ENCODE results near the gene TOR1AIP1. TPM values are rescaled to one million over a fixed set of nuclear protein-coding genes. Genes with fewer than 3 reads are reported as not detected.
"Not testable (repeated sequence)": the region's sequence is repeated elsewhere in the genome, so short reads cannot be mapped to it uniquely, and the experiment has no call there.

The TOR1AIP1 gene
- total RNA-seq = 51.5 TPM

DNA sequence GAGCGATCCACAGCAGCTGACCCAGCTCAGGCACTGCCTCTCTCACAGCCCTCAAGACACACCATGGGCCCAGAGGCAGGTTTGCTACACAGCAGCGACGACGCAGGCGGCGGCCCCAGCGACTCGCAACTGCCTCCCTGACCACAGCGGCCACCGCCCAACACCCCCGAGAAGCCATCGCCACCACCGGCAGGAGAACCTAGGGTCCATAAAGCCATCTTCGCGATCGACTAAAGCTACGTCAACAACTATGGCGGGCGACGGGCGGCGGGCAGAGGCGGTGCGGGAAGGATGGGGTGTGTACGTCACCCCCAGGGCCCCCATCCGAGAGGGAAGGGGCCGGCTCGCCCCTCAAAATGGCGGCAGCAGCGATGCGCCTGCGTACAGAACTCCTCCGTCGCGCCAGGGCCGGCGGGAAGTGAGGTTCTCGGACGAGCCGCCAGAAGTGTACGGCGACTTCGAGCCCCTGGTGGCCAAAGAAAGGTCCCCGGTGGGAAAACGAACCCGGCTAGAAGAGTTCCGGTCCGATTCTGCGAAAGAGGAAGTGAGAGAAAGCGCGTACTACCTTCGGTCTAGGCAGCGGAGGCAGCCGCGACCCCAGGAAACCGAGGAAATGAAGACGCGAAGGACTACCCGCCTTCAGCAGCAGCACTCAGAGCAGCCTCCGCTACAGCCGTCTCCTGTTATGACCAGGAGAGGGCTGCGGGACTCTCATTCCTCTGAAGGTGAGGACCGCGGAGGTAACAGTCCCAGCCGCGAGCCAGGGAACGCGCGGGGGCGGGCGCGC lies at the start of gene TOR1AIP1:
TOR1AIP1 (plus strand) TSS at position 33 of the 787 bp plus-strand sequence; CDS start at position 251, 218 bp downstream.
- DNase-seq (ENCODE audit: low spot score) = peak; percentile 98

DNA sequence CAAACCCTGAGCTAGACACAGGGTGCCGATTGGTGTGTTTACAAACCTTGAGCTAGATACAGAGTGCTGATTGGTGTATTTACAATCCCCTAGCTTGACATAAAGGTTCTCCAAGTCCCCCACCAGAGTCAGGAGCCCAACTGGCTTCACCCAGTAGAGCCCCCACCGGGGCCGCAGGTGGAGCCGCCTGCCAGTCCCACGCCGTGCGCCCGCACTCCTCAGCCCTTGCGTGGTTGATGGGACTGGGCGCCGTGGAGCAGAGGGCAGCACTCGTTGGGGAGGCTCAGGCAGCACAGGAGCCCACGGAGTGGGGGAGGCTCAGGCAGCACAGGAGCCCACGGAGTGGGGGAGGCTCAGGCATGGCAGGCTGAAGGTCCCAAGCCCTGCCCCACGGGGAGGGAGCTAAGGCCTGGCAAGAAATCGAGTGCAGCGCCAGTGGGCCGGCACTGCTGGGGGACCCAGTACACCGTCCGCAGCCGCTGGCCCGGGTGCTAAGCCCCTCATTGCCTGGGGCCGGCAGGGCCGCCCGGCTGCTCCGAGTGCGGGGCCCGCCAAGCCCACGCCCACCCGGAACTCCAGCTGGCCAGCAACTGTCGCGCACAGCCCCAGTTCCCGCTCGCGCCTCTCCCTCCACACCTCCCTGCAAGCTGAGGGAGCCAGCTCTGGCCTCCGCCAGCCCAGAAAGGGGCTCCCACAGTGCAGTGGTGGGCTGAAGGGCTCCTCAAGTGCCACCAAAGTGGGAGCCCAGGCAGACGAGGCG lies 45.2 kb upstream of the TOR1AIP1 start:
- DNase-seq (ENCODE audit: low spot score) = not testable (repeated sequence)

DNA sequence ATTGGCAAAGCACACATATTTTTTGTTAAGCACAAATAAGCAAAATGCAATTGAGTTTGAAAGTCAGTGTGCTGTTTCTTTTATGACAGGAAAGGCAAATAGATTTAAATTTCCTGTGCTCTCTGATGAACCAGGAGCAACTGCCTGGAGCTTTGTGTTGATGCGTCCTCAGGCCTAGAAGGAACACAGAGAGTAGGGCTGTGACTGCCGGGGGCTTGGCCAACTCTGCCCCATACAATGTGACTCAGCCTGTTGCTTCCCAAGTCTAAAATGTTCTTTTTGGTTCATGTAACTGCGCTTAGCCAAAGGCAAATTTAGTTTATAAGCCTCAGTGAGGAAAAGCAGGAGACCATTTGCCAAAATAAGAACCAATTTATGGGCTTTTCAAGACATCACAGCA lies 42.0 kb upstream of the TOR1AIP1 start:
- no peak for DNase-seq (ENCODE audit: low spot score)

DNA sequence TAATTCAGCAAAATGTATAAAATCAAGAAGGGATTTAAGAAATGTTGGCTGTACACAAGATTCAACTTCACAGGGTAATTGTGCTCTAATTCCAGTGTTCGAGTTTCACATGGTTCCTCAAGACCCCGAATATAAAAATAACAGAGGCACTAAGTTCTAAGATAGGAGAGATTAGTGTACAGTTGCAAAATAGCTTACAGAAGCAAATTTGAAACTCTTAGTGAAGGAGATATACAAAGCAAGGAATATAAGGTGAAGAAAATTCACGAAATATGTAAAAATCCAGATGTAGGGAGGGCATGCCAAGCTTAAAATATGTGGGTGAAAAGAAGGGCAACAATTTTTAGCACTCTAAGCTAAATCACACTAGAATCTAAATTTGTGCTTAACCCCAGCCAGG lies 33.9 kb upstream of the TOR1AIP1 start:
- no peak for DNase-seq (ENCODE audit: low spot score)

DNA sequence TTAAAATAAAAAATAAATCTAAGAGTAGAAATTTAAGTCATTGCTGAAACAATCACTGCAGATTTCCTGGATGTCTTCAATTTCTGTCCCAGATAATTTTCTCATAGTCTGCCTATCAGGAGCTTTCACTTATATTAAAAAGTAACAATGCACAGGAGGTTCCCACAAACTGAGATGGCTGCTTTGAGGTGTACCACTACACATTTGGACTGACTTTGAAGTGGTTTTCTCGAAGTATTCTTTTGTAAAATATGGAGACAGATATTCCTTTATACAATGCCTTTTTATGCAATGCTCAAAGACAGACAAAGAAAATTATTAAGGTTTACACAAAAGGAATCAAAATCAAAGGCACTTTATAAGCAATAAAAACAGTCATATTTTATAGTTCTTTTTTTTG lies 29.0 kb upstream of the TOR1AIP1 start:
- DNase-seq (ENCODE audit: low spot score) = no peak

DNA sequence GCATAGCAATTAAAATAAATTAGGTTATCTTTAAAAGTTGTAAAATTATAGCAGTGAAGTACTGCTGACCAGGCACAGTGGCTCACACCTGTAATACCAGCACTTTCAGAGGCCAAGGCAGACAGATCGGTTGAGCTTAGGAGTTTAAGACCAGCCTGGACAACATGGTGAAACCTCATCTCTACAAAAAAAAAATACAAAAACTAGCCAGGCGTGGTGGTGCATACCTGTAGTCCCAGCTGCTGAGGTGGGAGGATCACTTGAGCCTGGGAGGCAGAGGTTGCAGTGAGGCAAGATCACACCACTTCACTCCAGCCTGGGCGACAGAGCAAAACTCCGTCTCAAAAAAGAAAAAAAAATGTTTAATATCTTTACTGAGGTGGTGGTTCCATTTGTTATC lies 26.3 kb upstream of the TOR1AIP1 start:
- DNase-seq (ENCODE audit: low spot score) = not testable (repeated sequence)

DNA sequence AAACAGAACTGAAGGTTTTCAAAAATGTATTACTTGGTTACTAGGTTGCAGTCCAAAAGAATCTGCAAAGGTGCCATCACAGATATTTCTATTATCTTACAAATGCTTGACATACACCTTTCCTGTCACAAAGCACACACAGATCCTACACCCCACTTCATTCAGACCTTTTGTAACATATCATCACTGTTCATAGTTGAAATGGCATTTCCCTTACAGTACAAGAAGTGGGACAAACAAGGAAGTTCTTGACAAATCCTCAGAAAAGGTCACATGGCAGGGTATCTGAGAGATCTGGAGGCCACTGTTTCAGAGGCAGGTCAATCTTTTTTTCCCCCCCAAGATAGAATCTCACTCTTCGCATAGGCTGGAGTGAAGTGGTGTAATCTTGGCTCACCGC lies 25.8 kb upstream of the TOR1AIP1 start:
- DNase-seq (ENCODE audit: low spot score) = no peak

DNA sequence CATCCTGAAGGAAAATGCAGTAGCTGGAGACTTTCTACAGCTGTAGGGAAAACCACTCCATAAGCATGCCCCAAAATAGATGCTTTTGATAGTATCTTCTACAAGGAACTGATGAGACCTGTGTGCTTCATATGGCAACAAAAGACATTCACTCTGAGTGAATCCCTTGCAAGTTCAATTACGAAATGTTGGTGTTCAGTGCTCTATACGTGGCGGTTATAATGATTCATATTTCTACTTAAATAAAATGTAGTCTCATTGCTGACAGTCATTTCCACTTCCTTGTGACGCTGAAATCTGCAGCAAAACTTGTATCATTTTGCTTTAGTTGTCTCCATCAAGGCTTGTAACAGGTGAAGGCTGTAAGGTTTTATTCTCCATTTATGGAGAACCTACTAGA lies 25.1 kb upstream of the TOR1AIP1 start:
- DNase-seq (ENCODE audit: low spot score) = no peak

- no peak for DNase-seq (ENCODE audit: low spot score)
Measured at GRCh38 chr1:179860652-179861051, 21.4 kb upstream of the TOR1AIP1 start.

- DNase-seq (ENCODE audit: low spot score) = no peak
Measured at GRCh38 chr1:179865377-179865776, 16.7 kb upstream of the TOR1AIP1 start.

DNA sequence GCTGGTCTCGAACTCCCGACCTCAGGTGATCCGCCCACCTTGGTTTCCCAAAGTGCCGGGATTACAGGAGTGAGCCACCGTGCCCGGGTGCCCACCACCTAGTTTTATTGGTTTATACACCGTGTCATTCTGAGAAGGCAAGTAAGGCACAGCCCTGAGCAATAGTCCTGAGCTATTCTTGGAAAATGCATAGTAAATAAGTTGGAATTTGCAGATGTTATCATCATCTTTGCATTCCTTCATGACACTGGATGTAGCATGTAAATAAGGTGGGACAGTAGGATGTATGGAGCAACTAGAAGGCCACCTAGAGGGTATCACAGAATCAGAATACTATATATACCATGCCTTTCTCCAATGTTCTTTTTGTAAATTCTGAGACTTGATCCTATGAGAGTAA lies 15.5 kb upstream of the TOR1AIP1 start:
- DNase-seq (ENCODE audit: low spot score) = no peak

DNA sequence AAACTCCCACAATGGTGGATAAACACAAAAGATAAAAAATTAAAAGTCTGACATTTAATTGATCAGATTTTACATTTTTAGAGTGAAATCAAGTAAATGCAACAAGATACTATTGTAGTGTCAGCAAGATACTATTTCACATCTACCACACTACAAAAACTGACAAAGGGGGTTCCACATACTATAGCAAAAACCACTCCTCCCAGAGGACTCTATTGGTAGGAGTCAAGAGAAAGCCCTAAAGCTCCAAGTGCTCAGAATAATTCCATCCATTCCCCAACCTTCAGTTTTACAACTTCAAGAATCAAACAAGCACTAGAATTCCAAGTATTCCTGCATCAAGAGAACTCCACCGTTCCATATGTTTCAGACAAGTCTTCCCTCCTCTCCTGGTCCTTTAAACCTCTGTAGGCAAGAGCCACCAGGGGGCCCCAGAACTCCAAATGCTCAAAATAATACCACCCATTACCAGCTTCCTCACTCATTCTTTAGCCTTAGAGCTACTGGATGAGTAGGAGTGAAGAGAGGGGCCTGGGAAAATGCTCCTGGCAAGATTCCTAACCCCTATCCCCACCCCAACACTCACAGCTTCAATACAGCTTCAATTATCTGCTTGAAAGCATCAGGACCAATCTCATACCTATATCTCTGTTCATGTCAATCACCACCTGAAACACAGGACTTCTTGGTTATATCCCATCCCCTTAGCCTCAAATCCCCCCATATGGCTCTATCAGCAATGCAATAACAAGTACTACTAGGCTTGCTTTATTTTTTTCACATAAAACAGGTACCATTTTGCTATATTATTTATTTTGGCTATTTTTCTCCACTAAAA lies 14.4 kb upstream of the TOR1AIP1 start:
- DNase-seq (ENCODE audit: low spot score) = peak; percentile 52

DNA sequence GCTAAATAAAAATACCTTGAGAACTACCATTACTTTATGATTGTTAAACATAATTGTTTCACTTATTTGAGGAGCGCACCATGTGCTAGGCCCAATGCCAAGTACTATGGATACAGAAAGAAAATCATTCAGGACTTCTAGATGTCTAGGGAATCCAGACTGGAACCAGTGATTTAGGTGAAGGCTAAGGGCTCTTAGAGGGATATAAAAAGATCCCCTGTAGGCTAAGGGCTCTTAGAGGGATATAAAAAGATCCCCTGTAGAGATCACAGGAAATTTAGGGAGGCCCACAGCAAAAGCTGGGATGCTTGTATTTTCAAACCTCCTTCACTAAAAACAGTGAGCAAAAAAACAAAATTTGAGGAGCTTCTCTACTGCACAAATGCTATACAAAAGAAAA lies 11.2 kb upstream of the TOR1AIP1 start:
- no peak for DNase-seq (ENCODE audit: low spot score)

DNA sequence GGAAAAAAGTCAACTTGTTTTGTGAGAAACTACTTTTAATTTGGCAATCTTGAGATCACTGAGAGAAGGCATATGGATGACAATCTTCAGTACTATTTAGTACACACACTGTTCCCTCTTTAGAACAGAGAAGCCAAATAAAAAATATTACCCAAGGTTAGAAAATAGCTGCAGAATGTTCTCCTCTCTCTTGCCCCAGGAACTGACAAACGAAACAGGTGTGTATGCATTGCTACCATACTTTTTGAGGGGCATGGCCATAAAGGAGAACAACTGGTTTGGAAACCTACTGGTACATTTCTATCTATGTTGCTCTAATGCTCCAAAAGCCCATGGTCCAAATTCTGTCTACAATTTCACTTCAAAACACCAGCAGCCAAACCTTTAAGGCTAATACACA lies 10.1 kb upstream of the TOR1AIP1 start:
- DNase-seq (ENCODE audit: low spot score) = no peak

DNA sequence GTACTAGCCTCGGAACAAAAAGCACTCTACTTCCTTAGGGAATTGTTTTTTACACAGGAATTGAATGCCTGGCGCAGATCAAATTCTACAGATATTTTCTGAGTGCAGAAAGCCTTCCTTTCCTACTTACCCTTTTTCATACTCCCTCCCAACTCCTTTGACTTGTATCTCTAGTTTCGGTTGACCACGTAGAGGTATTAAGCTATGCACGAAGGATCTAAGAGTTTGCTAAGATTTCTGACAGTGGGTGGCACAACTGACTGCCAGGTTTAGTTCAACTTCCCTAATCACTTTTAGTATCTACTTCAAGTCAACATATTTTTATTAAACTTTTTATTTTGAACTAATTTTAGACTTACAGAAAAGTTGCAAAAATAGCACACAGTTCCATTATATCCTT lies 9.5 kb upstream of the TOR1AIP1 start:
- DNase-seq (ENCODE audit: low spot score) = no peak

- DNase-seq (ENCODE audit: low spot score) = no peak
Measured at GRCh38 chr1:179873438-179873851, 8.6 kb upstream of the TOR1AIP1 start.

GRCh38 chr1:179875596-179876299 lies 6.3 kb upstream of the TOR1AIP1 start:
- no peak for DNase-seq (ENCODE audit: low spot score)

- no peak for DNase-seq (ENCODE audit: low spot score)
Measured at GRCh38 chr1:179876300-179876715, 5.8 kb upstream of the TOR1AIP1 start.

DNA sequence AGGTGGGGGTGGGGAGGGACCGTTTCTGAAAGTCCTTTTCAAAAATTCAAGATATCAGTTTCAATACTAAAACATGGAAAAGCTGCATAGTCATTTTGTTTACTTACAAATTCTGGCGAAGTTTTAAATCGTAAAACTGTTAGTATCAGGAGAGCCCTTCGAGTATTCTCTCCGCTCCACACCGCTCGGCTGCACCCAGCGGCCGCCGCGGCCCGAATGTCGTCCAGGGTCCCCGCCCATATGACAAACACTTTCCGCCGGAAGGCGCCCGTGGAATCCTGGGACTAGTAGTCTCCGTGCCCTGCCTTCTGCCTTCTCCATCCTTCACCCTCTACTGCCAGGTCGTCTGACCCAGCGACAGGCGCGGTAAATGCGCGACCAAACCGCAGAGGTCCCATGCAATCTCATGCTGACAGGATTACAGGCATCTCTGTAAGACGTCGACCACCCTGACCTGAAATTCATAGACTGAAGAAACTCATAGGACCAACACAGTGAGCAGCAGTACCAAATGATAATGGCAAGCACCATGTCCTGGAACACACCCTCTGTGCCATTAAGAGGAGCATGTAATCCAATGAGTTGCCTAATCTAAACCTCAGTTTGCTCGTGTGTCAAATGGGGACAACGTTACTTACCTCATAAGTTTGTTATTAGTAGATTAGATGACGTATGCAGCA lies 4.4 kb upstream of the TOR1AIP1 start, which contains the start of gene TOR1AIP2:
TOR1AIP2 (minus strand) TSS at position 218 of the 680 bp plus-strand sequence. CDS start 25,138 bp downstream, outside the sequence.
- DNase-seq (ENCODE audit: low spot score) = peak; percentile 92

- DNase-seq (ENCODE audit: low spot score) = no peak
Measured at GRCh38 chr1:179879797-179880196, 2.3 kb upstream of the TOR1AIP1 start.
